NCI-H460 (cell line): ENCODE data around the gene GABRB1. TPM values are rescaled to one million over a fixed set of nuclear protein-coding genes. Genes with fewer than 3 reads are reported as not detected.

Experiments
- DNase-seq: peaks from one replicate; pipeline ENCODE4 v3.0.0-alpha.2; 2016; ENCODE audit warnings: low read depth; ENCODE audit errors: extremely low read depth
- total RNA-seq: library from RNA; depleted of rRNA; stranded (reverse); fragments of >200 nt; shearing (Covaris generic); gene quantifications from 2 replicates; pipeline ENCODE4 v1.2.3, GENCODE V29; 2014

Gene GABRB1
- total RNA-seq, 1 experiment from 2014 or later, result not detected

DNA sequence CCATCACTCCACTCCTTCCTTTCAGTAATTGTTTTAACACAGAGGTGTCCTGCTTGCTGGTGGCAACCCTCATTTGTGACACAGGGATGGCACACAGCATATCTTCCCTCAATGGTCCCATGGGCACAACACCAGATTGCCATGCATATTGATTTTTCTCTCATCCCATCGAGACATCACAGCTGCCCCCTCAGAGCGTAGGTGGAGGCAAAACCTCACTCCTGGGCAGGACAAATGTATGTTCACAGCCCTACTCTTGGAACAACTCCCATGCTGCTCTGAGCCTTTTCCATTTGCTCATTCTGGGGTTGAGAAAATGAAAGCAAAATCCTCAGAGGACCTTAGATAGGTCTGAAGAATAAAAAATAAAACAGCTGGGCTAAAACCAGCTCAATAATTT lies 172.2 kb downstream of the GABRB1 start:
- DNase-seq, result no peak

DNA sequence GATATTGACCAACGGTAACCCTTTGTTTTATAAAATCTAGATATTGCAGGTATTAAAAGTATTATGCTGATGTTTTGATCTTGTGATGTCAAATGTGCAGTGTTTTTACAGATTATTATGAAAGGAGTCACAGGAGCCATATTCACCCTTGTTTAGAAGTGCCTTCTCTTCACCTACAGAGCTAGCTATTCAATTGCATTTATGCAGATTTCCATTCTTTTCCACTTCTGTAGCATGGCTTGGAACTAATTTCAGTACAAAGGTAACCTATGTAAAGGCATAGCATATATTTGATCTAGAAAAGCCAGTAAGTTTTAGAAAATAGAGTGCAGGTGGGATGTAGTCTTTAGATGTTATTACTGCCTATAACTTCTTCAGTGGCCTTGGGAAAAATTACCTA lies 176.2 kb downstream of the GABRB1 start:
- no peak for DNase-seq

DNA sequence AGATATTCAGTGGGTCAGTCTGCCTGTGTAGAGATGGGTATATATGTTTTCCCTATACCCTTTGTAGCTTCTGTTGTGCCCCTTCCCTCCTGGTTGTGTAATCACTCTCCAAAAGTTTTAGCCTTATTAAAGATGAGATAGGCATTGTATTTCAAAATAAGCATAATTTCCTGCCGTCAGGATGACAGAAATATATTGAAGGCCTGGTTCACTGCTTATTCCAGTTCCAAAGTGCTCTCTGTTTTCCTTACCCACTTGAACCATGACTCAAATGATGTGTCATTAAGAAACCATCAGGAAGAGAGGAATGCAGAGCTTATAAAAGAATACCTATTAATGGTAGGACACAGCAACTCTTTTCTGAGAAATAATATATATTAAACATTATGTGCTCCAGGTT lies 178.5 kb downstream of the GABRB1 start:
- DNase-seq, result no peak

GRCh38 chr4:47210828-47211227 lies 179.5 kb downstream of the GABRB1 start:
- DNase-seq, result no peak

- DNase-seq, result no peak
Measured at GRCh38 chr4:47213106-47213505, 181.7 kb downstream of the GABRB1 start.

GRCh38 chr4:47213539-47213938 lies 182.2 kb downstream of the GABRB1 start:
- no peak for DNase-seq

DNA sequence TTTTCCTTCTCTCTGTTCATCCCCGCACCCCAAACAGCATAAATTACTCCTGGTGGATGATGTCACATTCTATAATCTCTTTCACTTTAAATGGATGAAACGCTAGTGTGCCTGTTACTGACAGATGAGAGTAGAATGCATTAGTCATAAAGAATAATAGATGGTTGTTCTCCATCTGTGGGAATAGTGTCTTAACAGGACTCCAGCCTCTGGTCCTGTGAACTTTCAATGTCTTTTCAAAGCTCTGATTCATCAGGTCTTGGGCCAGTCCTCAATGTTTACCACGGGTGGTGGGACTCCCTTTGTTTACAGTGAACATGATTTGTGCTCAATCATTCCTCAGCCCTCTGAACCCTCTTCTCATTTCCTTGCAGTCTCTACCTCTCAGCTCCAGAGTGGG lies 182.6 kb downstream of the GABRB1 start:
- no peak for DNase-seq

- DNase-seq, result no peak
Measured at GRCh38 chr4:47215759-47216158, 184.4 kb downstream of the GABRB1 start.

DNA sequence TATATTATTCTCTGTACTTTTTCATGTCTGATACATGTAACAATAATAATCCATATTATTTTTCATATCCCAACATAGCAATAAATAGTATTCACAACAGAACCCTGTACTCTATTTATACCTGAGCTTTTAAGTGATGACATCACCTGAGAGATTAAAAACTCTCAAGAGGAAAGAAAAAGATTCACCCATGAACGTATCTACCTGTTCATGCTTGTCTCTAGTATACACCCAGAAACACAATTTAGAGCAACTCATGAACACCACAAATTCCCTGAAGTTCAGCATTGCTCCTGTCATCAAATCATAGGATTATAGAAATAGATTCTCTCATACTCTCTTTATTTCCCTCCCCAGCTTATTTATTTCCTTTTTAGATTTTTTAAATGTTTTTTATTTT lies 185.9 kb downstream of the GABRB1 start:
- no peak for DNase-seq

DNA sequence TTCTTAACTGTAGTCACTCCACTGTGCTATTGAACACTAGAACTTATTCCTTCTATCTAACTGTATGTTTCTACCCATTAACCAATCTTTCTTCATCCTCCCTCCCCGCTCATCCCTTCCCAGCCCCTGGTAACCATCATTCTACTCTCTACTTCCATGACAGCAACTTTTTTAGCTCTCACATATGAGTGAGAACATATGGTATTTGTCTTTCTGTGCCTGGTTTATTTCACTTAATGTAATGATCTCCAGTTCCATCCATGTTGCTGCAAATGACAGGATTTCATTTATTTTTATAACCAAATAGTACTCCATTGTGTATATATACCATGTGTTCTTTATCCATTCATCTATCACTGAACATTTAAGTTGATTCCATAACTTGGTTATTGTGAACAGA lies 186.5 kb downstream of the GABRB1 start:
- no peak for DNase-seq

- no peak for DNase-seq
Measured at GRCh38 chr4:47218631-47219030, 187.3 kb downstream of the GABRB1 start.

GRCh38 chr4:47219586-47219985 lies 188.2 kb downstream of the GABRB1 start:
- DNase-seq, result no peak

DNA sequence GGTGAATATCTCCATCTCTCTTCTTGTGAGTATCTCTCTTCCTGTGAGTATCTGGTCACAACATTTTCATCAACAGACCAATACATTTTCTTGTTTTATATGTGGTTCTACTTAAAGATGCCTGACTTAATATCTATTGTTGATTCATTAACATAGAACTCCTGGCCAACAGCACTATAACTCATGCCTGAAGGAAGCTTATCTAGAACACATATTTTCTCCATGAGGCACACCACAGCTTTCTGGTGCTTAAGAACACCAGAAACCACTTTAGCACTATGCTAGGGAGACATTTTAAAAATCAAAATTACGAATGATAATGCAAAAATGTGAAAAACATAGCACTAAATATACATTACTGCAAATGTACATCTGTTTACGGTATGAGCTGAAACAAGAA lies 190.4 kb downstream of the GABRB1 start:
- no peak for DNase-seq

- no peak for DNase-seq
Measured at GRCh38 chr4:47222276-47222675, 190.9 kb downstream of the GABRB1 start.

- DNase-seq, result no peak
Measured at GRCh38 chr4:47224361-47224760, 193.0 kb downstream of the GABRB1 start.

DNA sequence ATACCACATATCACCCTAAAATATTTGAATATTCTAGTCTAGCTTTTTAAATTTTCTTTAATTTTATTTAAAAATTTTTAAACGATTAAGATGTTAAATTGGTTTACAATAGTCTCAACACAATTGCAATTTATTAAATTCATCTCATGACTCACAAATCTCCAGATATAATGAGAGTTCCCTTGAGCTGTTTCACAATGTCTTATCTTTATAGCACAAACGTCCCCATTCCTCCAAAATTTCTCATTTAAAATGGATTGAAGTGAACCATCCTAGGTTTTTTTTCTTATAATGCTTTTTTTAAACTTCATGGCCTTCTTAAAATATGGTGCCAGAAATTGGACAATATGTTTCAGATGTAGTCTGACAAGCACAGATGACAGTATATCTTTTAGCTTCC lies 204.4 kb downstream of the GABRB1 start:
- DNase-seq, result no peak

- no peak for DNase-seq
Measured at GRCh38 chr4:47238667-47239066, 207.3 kb downstream of the GABRB1 start.

- DNase-seq, result no peak
Measured at GRCh38 chr4:47239649-47240048, 208.3 kb downstream of the GABRB1 start.

DNA sequence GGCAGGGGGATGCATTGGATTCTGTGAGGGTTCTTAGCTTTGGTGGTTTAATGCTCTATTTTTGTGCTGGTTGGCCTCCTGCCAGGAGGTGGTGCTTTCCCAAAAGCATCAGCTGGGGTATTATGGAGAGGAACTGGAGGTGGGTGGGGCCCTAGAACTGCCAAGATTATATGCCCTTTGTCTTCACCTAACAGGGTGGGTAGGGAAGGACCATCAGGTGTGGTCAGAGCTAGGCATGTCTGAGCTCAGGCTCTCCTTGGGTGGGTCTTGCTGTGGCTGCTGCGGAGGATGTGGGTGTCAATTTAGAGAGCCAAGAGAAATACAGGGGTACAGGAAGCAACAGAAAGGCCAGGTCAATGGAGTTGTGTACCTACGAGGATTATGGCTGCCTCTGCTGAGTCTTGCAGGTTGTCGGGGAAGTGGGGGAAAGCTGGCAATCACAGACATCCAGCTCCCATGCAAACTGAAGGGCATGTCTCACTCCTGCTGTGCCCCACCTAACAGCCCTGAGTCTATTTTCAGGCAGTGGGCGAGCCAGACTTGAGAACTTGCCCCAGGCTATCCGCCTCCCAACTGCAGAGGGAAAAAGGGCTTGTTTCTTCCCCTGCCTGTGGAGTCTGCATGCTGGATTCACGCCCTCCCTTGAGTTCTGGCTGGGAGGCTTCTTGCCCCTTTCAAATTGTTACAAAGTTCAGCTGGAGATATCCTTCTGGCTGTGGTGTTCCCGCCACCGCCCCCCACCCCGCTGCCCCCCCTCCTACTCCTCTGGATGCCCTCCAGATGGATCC lies 220.2 kb downstream of the GABRB1 start:
- no peak for DNase-seq

GRCh38 chr4:47263721-47264120 lies 232.4 kb downstream of the GABRB1 start:
- no peak for DNase-seq

DNA sequence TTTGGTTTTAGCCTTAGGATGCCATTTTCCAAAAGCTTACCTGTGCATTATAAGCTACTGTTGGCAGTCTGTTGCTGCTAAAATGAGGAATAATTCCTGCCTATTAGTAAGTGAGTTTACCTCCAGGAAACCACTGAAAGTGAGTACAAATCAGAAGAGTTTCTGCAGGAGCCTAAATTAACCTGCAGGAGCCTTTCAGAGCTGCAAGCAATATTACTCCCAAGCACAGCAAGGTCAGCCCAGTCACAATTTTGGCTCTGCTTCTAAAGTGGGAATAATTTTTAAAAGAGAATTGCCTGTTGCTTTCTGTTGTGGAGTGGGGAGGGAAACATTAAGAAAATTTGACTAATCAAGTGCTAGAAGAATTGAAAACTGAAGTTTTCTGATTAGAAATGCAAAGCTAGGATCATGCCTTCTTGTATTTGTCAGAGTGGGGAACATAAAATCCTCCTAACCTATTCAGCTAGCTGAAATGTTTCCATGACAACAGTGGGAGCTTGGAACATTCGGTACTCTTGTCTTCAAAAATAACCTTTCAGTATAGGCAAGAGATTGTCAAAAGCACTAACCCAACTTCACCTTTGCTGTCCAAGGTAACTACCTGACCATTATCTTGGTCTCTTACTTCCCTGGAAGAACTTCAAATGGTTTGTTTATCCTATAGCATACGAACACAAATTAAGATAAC lies 239.0 kb downstream of the GABRB1 start:
- DNase-seq, result no peak

DNA sequence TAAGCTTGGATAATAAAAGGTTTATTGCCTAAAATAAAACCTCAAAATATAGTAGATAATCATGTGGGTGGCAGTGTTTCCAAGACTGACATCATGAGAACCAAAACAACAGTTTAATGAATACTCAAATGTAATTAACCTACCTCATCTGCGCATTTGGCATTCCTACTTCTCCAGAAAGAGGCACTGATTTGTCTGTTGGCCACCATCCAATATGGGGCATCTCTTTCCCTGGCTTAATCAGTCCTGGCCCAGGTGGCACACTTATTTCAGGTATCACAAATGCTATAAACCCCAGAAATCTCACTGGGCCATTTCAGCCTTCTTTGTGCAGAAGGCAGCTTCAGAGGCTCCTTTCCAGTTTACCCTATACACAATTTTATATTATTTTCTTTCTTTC lies 239.9 kb downstream of the GABRB1 start:
- no peak for DNase-seq
